Hematopoietic multipotent progenitor cell treated with erythropoietin and hydrocortisone succinate and interleukin-3 and kit ligand, for 4 days (in vitro differentiated cells): Measurements from ENCODE around the gene ESD.
A peak's percentile ranks its signal among the peaks of the same experiment; 100 is the strongest.
"Not testable (repeated sequence)": the region's sequence is repeated elsewhere in the genome, so short reads cannot be mapped to it uniquely, and the experiment has no call there.

Source experiments
- DNase-seq: peaks from one replicate; pipeline ENCODE4 v3.0.0-alpha.2; 2015

ESD gene, protein sequence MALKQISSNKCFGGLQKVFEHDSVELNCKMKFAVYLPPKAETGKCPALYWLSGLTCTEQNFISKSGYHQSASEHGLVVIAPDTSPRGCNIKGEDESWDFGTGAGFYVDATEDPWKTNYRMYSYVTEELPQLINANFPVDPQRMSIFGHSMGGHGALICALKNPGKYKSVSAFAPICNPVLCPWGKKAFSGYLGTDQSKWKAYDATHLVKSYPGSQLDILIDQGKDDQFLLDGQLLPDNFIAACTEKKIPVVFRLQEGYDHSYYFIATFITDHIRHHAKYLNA

DNA sequence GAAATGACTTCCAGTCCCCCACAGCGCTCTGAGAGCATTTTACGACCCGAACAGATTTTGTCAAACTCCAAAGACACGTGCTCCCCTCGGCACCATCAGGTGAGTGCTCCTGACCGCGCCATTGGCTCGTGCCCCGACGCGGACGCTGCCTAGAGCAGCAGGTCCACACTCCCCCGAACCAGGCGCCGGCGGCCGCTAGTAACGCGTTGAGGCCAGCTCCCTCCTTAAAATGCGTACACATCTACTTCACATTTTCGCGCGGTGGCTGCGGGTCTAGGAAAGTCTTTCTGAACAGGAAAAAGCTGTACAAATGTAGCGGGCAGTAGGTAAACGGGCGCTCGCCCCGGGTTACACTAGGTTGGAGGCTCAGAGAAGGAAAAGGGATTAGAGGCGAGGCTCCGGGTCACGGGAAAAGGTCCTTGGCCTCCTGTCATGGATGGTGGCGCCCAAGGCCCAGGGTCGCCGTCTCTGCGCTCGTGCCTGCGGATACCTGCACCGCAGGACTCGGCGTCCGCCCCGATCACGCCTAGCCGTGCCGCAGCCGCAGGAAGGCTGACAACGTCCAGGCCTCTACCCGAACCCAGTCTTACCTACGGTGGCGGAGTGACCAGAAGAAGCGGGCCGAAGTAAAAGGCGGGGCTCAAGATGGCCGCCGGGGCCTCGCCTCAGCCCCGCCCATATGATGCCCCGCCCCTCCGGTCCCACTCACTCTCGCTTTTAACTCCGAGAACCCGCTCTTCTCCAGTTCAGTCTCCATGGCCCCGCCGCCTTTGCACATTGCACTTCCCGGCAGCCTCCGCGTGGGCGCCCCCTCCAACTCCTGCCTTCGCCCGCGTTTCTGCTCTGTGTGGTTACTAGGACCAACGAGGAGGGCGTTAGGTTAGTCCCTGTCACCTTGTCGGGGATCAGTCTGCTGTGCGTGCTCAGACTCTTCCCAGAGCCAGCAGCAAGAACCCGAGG is at the start of gene ESD:
Gene ESD (minus strand): TSS at position 647 of the 960 bp plus-strand sequence. CDS start 5,748 bp downstream, outside the sequence.
- peak; percentile 97 for DNase-seq

DNA sequence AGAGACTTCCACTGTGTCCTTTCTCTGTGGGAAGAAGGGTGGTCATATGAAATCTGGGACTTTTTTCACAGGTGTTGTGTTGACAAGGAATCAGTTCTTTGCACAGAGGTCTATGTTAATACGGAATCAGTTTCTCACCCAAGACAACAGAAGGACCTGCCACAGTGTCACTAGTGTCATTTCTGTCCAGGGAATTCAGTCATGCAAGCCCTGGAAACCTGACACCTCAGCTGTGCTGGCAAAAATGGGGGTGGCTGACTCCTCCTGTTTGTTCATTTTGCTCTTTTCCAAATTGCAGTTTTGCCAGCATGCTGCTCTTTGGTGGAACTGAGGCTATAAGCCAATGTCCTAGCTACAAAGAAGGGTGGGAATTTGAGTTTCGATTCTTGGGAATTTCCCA is 49.8 kb upstream of the ESD start:
- no peak for DNase-seq

DNA sequence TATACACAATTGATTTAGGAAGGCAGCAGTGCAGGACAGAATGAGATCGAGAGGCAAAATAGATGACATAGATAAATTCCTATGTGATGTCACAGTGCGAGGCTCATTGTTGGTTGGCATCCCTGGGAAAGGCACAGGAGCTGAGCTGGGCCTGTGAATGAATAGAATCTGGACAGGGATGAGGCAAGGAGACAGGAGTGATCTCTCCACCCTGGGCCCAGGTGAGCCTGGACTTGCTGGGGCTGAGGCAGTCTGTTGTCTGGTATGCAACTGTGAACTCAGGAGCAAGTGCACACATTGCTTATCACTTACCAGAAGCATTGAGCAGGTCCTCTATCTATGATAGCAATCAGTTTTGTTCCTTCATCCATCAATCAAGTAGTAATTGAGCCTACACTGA is 48.2 kb upstream of the ESD start:
- no peak for DNase-seq

DNA sequence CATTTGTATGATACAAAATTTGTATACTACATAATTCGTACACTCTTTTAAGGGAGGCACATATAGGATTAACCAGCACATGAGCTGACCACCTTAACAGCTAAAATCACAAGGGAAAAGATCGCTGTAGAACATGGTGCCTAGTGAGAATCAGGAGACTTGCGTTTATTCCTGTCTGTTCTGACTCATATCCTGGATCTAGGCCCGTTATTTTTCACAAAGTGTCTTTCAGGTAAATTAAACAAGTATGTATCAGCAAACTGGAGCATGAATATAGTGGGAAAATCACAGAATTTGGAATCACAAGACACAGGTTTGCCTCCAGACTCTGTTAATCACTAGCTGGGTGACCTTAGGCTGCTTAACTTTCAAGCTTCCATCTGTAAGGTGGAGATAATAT is 47.5 kb upstream of the ESD start:
- DNase-seq: no peak

DNA sequence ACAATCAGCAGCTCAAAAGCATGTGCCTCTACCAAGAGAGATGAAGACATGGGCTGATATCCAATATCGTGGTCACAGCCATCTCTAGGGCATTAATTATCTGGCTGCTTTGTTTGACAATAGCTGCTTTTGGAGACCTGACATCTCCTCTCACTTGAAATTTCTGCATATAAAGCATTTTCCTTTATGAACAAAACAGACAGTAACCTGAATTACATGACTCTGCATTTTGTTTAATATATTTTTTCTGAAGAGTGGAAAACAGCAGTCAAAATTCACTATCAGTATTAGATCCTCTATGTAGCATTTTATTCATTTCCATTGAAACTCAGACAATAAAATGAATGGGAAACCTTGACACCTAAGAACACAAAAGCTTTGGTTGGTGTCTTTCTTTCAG is 42.4 kb upstream of the ESD start:
- peak; percentile 24 for DNase-seq

DNA sequence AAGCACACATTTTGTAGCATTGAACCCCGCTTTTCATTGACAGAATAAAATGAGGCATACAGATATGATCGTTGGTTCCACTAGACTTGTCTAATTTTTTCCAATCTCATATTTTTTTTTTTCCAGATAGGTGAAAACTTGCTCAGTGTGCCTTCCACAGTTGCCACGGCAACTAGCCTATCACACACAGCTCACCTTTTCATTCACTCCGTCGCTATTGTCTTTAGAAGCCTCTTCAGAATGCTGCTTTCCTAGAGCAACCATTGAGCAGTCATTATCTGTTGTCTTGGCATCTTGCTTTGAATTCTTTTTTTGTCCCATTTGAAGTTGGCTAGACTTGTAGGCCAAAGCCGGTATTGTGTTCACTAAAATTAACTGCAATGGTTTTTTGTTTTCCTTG is 37.7 kb upstream of the ESD start:
- DNase-seq: no peak

DNA sequence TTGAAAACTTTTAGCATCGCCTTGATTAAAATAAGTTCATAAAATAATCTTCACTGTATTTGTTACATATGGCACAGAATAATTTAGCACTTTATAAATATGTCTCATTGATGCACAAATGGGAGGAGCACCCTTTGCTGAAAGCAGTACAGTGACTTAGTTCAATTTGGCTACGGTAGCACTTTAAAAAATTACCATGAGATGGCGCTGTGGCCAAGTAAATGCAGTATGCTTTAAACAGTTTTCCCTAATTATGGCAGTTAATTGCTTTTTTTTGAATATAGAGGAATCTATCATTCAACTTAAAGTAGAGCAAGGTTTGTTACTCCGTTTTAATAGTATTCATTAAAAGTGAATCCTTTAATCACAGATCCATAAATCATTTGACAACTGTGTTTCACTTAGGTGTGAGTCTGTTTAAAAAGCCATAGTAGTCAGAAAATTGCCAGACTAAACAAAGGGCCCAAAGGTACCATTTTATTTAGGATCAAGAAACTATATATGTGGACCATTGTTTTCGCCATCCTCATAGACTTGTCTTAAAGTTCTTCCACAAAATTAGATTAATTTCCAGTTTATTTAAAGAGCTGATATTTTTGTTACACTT is 34.7 kb upstream of the ESD start:
- DNase-seq: peak; percentile 77

DNA sequence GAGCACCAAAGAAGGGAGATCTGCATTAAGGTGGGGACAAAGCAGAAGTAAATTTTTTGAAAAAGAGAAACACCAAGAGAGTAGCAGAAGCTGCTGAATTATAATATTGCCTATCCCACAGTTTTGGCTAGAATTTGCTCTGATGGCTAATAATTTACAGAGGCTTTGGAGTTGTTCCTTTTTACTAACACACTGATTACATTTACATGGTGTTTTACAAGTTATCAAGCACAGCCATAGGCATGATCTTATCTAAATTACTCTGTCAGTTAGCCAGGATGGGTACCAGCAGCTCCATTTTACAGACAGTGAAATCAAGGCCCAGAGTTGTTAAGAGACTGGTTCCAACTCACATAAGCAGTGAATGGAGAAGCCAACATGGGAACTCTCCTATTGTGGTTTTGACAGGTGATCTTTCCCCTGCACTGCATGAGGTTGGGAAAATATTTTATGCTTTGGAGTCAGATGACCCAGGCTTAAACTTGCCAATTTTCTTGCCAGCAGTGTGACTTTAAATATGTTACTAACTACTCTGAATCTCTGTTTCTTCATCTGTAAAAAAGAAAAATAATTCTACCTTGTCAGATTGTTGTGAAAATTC is 33.5 kb upstream of the ESD start:
- DNase-seq: no peak

DNA sequence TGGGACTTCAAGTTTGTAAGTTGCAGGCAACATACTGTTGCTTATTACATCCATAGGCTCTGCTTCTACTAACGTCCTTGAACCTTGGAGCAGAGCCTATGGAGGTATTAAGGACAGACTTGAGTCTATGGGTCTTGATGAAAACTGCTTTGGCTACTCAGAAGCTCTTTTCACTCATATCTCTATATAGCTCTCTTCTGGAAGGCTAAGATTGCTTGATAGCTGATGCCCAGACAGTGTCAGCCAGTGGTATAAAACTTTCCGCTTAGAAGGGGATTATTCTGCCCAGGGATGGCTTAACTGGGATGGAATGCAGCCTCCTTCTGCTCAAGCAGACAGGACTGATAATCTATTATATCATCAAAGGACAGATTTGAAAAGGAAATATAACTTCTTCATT is 25.6 kb upstream of the ESD start:
- DNase-seq: no peak

DNA sequence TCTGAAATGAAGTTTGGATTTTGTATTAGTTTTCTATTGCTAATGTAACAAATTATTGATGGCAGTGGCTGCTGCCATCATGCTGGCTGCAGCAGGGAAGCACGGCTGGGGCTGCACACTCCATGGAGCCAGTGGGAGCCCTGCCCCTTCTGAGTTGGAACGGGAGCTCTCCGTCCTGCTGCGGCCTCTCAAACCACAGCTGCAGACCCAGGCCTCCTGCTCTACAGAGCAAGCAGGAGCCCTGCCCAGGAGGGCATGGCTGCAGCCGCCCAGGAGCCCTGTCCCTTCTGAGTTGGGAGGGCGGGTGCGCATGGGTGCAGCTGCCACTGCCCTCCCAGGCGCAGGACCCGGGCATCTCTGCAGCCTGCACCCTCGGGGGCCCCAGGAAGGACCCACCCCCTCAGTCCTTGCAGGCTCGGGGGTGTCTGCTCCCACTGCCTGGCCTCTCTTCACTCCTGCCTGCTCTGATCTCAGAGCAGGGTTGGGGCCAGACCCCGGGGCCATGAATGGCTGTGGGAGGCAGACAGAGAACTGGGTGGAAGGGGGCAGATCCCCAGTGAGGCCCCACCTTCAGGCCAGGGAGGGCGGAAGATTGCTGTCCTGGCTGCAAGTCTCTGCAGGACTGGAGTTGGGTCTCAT is 21.0 kb upstream of the ESD start:
- no peak for DNase-seq

DNA sequence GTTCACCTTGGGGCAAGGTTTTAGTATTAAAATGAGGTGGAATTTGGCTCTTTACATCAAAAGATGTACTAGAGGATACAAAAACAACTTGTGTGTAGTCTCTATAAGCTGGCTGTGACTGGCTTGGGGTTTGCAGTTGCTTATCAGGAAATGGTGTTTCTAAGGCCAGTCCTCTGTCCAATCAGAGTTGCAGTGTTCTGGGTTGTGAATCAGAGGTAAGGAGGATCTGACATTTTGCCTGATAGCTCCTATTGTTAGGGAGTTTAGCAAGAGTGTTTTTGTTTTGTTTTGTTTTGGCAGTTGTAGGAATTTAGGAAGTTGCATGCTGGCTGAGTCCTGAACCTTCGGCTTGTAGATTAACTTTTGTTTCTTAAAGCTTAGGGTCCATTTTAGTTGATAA is 20.1 kb upstream of the ESD start:
- DNase-seq: no peak

DNA sequence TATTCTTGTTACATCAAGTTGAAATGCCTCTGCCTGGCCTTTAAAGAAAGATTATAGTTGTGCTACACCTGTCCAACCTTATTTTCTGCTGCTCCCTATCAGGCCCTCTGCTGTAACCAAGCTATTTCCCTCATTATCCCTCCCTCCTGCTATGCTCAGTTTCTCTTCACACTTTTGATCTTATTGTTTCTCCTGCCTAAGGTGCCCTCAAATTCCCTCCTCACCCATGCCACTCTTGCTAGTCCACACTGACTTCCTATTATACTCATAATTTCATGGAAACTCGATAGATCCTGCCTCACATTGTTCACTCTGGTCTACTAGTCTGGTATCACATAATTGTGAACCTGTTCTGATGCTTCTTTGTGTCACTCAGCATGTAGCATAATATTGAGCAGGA is 19.4 kb upstream of the ESD start:
- no peak for DNase-seq

DNA sequence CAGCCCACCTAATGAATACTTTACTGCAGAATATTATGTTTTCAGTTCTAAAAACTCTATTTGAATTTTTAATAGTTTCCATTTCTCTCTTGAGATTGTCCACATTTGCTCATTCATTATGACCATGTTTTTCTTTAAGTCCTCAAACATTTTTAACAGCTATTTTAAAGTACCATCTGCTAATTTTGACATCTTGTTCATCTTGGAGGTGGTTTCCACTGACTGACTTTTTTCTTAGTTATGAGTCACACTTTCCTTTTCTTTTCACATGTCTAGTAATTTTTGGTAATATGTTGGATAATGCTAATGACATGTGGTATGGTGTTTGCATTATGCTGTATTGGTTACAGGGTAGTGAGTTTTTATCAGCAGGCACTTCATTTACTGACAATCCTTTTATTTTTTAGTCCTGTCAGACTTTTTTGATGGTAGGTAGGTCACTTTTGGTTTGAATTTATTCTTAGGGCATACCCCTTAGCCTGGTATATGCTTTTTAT is 15.4 kb upstream of the ESD start:
- DNase-seq: no peak

DNA sequence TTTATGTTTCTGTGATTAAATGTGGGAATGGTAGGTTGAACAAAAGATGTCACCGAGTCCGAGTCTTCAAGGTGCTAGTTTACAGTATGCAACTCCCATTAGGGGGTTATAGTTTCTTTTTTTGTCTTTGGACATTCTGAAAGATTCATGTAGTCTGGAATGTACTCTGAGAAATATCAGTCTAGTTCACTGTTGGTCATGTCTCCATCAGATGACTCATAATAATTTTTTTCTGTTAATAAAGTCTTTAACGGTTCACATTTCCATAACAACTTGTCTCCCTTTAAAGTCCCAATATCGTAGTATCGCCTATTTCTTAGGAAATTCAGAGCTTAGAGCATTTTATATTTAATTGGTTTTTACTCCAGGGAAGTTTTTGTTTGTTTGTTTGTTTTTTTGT is 13.5 kb upstream of the ESD start:
- DNase-seq: no peak

DNA sequence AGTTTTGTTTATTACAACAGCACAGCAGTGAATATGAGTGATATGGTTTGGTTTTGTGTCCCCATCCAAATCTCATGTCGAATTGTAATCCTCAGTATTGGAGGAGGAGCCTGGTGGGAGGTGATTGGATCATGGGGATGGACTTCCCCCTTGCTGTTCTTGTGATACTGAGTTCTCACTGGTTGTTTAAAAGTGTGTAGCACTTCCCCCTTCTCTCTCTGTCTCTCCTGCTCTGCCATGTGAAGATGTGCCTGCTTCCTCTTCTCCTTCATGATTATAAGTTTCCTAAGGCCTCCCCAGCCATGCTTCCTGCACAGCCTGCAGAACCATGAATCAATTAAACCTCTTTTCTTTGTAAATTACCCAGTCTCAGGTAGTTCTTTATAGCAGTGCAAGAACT is 8.0 kb upstream of the ESD start:
- DNase-seq: not testable (repeated sequence)

DNA sequence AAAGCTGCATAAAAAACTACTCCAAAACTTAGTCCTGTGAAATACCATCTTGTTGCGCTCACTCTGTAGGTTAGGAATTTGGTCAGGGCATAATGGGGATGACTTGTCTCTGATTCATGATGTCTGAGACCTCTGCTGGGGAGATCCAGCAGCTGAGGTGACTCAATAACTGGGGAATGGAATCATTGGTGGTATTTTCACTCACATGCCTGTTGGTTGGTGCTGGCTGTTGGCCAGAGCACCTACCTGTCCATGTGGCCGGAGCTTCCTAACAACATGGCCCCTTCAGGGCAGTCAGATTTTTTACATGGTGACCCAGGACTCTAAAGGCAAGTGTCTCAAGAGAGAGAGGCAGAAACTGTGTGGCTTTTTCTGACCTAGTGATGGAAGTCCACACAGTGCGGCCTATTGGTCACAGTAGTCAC is 7.4 kb upstream of the ESD start:
- DNase-seq: no peak

DNA sequence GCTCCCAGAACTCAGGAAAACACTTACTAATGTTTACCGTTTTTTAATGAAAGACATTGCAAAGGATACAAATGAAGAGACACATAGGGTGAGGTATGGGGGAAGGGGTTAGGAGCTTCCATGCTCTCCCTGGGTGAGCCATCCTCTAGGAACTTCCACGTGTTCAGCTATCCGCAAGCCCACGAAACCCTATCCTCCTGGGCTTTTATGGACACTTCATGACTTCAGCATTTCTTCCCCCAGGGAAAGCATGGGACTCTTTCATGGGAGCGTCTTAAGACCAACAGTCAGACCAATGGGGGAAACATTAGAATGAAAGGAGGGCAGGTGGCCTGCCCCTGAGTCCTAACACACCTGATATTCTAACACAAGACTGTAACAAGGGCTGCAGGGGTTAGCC is 6.6 kb upstream of the ESD start:
- no peak for DNase-seq

DNA sequence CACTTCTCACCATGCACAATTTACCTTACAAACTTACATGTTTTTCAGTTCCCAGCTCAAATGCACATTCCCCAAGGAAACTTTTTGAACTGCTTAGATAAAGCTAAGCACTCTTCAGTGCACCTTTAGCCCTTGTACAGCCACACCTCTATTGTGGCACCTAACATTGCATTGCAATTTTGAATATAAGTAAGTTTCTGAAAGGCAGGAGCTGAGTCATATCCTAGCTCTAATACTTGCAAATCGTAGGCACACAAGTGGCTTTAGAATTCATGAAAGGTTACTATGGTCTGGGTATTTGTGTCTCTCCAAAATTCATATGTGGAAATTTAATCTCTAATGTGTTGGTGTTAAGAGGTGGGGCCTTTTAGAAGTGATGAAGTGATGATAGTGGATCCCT is 4.9 kb upstream of the ESD start:
- no peak for DNase-seq

DNA sequence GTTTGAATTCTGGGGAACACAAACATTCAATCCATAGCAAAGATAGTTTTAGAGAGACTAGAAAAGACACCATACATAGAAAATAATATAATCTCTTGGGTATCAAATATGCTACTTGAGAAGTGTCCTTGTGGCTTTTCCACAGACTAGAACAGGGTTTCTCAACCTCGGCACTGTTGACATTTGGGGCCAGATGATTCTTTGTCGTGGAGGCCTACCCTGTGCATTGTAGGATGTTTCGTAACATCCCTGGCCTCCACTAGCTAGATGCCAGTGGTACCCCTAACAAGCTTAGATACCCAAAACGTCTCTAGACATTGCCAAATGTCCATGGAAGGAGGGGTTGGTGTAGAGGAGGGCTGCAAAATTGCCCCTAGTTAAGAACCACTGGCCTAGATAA is 2.2 kb upstream of the ESD start:
- DNase-seq: peak; percentile 45

DNA sequence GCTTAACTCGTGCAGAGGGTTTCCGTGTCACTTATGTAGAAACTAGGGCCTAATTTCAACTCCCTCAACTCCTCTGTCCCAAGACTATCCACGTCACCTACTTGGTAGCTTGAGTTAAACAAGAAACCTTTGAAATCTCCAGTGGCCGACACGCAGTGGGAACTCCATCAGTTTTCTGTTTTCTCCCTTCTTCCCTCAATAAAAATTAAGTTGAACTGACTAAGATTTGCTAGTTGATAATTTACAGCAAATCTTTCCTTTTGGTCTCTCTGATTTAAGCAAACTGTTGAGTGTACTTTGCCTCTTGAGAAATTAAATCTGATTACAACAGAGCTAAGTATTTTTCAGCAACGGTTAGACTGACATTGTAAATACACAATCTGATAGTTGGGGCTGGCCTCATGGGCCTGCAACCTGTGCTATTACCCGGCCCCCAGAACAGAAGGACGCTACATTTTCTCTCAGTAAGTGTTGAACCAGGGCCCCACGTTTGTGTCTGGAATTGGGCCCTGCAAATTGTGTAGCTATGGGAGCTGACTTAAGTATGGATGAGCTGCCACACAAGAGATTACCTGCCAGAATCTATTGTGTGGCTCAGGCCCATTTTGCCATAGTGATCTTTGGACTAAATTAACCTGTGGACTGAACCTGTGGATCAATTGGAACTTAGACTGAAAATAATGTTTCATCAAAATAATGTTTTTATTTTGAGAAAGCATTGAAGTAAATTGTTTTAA is 708 bp upstream of the ESD start:
- peak; percentile 23 for DNase-seq

DNA sequence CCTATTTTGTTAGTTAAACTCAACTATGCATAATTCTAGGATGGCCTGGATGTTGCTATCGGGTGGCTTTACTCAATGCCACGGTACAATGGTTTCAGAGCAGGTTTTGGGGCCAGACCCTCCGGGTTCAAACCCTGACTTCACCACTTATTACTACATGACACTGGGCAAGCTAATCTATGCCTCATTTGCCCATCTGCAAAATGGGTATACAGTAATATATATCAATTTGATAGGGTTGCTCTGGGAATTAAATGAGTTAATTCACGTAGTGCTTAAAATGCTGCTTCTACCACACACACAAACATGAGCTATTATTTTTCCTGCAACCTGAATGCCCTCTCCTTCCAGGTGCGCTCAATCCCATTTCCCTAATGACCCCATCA is 839 bp downstream of the ESD start:
- DNase-seq: no peak

DNA sequence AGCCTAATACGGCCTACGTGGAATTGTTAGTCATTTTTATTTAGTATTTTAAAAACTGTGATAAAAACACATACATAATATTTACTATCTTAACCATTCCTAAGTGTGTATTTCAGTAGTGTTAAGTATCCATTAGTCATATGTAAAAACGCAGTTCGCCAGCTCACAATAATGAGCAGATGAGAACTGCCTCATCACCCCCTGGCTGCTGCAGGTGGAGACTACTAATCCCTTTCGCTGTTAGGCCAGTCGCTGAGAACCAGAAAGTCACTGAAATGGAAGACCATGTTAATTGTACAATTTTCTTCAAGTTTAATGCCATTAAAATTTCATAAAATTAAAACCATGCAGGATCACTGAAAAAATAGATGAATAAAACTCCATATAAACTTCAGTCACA is 1.6 kb downstream of the ESD start:
- DNase-seq: peak; percentile 10
